PC-9 (cell line): ENCODE measurements around the gene PPP1R15B. TPM values are rescaled to one million over a fixed set of nuclear protein-coding genes. Genes with fewer than 3 reads are reported as not detected.

Experiments used
- BruUV-seq: library from RNA; stranded (reverse); fragments of 400-500 nt; replicated peaks from 2 replicates; lab custom pipeline; 2021; lab: Mats Ljungman, UMichigan
- CTCF ChIA-PET: fragments of 300-600 bp; sonication (Branson Sonifier 250); formaldehyde crosslinking; loops from one replicate; lab custom pipeline; 2022; ENCODE audit warnings: antibody characterized with exemption; lab: Charles Lee
- POLR2A ChIA-PET: fragments of 300-600 bp; sonication (Branson Sonifier 250); formaldehyde crosslinking; loops from one replicate; lab custom pipeline; 2022; ENCODE audit warnings: antibody characterized with exemption; ENCODE audit not compliant: unreplicated experiment; lab: Charles Lee
- DNase-seq, 2 experiments: peaks; one replicate each; pipeline versions ENCODE4 v3.0.0 to v3.0.0-alpha.2; 2015 to 2022; ENCODE audit warnings: mixed read lengths in 1 of 2
- H2AFZ ChIP-seq: fragments of 200-600 bp; sonication (generic); 2 replicates; pipeline ENCODE4 v1.8.1; 2017; ENCODE audit warnings: antibody characterized with exemption
- H3F3A ChIP-seq: fragments of 200-600 bp; sonication (generic); 2 replicates; pipeline ENCODE4 v1.8.1; 2017; ENCODE audit warnings: antibody characterized with exemption, mild to moderate bottlenecking, low read depth; ENCODE audit not compliant: insufficient read depth
- H3K27ac ChIP-seq: fragments of 200-600 bp; sonication (generic); 2 replicates; pipeline ENCODE4 v1.6.1; 2016; ENCODE audit warnings: mixed run types
- H3K27me3 ChIP-seq: fragments of 200-600 bp; sonication (generic); 2 replicates; pipeline ENCODE4 v1.6.1; 2016; ENCODE audit warnings: low read depth, mixed run types; ENCODE audit not compliant: insufficient read depth
- H3K36me3 ChIP-seq: fragments of 200-600 bp; sonication (generic); 2 replicates; pipeline ENCODE4 v1.6.1; 2016; ENCODE audit warnings: low read depth, mixed run types
- H3K4me1 ChIP-seq: fragments of 200-600 bp; sonication (generic); replicated peaks from 2 replicates; pipeline ENCODE4 v1.6.1; 2016; ENCODE audit warnings: mixed run types; ENCODE audit not compliant: insufficient read depth
- H3K4me2 ChIP-seq: fragments of 200-600 bp; sonication (generic); 2 replicates; pipeline ENCODE4 v1.6.1; 2017; ENCODE audit warnings: mixed run types
- H3K4me3 ChIP-seq: fragments of 200-600 bp; sonication (generic); 2 replicates; pipeline ENCODE4 v1.6.1; 2016; ENCODE audit warnings: mixed run types
- H3K79me2 ChIP-seq: fragments of 200-600 bp; sonication (generic); 2 replicates; pipeline ENCODE4 v1.6.1; 2017; ENCODE audit warnings: low read depth, mixed run types
- H3K9me2 ChIP-seq: fragments of 200-600 bp; sonication (generic); 2 replicates; pipeline ENCODE4 v1.8.1; 2017; ENCODE audit warnings: mild to moderate bottlenecking; ENCODE audit not compliant: insufficient read depth
- H3K9me3 ChIP-seq: fragments of 200-600 bp; sonication (generic); 2 replicates; pipeline ENCODE4 v1.8.1; 2016; ENCODE audit warnings: low read depth; ENCODE audit not compliant: insufficient read depth
- H4K20me1 ChIP-seq: fragments of 200-600 bp; sonication (generic); 2 replicates; pipeline ENCODE4 v1.8.1; 2017; ENCODE audit not compliant: insufficient read depth
- EZH2 ChIP-seq: fragments of 200-600 bp; sonication (generic); IDR thresholded peaks from 2 replicates; pipeline ENCODE4 v1.8.0; 2017; ENCODE audit warnings: antibody characterized with exemption, low read depth
- intact Hi-C: fragments of 100-400 bp; cut with micrococcal nuclease; formaldehyde crosslinking; loops from one replicate; pipeline ENCODE4 v1.10.0; 2022; ENCODE audit not compliant: unreplicated experiment
- total RNA-seq: library from RNA; stranded (reverse); gene quantifications from 2 replicates; pipeline ENCODE4 v1.2.3, GENCODE V29; 2021
- TF ChIP-seq, protein P1 (sequence below): fragments of 200-600 bp; sonication (generic); conservative IDR thresholded peaks from 2 replicates; pipeline ENCODE4 v1.6.1; 2017; ENCODE audit warnings: mixed run types, antibody characterized with exemption, mild to moderate bottlenecking, moderate library complexity

Gene PPP1R15B
- total RNA-seq, 1 experiment from 2014 or later = 40.9 TPM

- no peaks in the 10 kb centered on the region for H3K27me3 ChIP-seq
- H3K9me3 ChIP-seq = no peaks in the 10 kb centered on the region
- no TSS peak for BruUV-seq
- ChIA-PET POLR2A (interaction anchor here (0.6 kb wide), 1 partner anchor 95 kb away, joined by 7 read pairs; no protein-coding TSS in a partner anchor), CTCF (no interaction called here)
- intact Hi-C loops = no loop called here
- H2AFZ ChIP-seq = no peak overlapping the region
- H3K4me3 ChIP-seq = no peak overlapping the region
- peaks cover 12% of the 10 kb centered on the region for H3F3A ChIP-seq
- no peak for TF ChIP-seq EZH2
- TF ChIP-seq, protein P1, sequence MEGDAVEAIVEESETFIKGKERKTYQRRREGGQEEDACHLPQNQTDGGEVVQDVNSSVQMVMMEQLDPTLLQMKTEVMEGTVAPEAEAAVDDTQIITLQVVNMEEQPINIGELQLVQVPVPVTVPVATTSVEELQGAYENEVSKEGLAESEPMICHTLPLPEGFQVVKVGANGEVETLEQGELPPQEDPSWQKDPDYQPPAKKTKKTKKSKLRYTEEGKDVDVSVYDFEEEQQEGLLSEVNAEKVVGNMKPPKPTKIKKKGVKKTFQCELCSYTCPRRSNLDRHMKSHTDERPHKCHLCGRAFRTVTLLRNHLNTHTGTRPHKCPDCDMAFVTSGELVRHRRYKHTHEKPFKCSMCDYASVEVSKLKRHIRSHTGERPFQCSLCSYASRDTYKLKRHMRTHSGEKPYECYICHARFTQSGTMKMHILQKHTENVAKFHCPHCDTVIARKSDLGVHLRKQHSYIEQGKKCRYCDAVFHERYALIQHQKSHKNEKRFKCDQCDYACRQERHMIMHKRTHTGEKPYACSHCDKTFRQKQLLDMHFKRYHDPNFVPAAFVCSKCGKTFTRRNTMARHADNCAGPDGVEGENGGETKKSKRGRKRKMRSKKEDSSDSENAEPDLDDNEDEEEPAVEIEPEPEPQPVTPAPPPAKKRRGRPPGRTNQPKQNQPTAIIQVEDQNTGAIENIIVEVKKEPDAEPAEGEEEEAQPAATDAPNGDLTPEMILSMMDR = no peak
- no peaks in the 10 kb centered on the region for H4K20me1 ChIP-seq
- no peaks in the 10 kb centered on the region for H3K9me2 ChIP-seq
- H3K4me2 ChIP-seq = no peak overlapping the region
- no peaks in the 10 kb centered on the region for H3K79me2 ChIP-seq
- no peaks in the 10 kb centered on the region for H3K36me3 ChIP-seq
- no peak for DNase-seq
- no peak overlapping the region for H3K27ac ChIP-seq
- no peaks in the 10 kb centered on the region for H3K4me1 ChIP-seq
Observed at GRCh38 chr1:204391629-204392028, 20.0 kb downstream of the PPP1R15B start.

GRCh38 chr1:204390751-204391466 lies 20.7 kb downstream of the PPP1R15B start:
- BruUV-seq = no TSS peak
- H4K20me1 ChIP-seq = no peaks in the 10 kb centered on the region
- no peak for TF ChIP-seq EZH2
- TF ChIP-seq, protein P1 = no peak
- DNase-seq = no peak
- no peaks in the 10 kb centered on the region for H3K36me3 ChIP-seq
- H3K4me2 ChIP-seq = no peak overlapping the region
- intact Hi-C loops = no loop called here
- no peaks in the 10 kb centered on the region for H3K9me2 ChIP-seq
- POLR2A ChIA-PET = interaction anchor here (0.6 kb wide), 1 partner anchor 8 kb away, joined by 3 read pairs; no protein-coding TSS in a partner anchor
- no peak overlapping the region for H3K27ac ChIP-seq
- H3F3A ChIP-seq = peaks cover 12% of the 10 kb centered on the region
- no peak overlapping the region for H2AFZ ChIP-seq
- no peaks in the 10 kb centered on the region for H3K27me3 ChIP-seq
- no peaks in the 10 kb centered on the region for H3K79me2 ChIP-seq
- no peak overlapping the region for H3K4me3 ChIP-seq
- CTCF ChIA-PET = no interaction called here
- H3K4me1 ChIP-seq = no peaks in the 10 kb centered on the region
- no peaks in the 10 kb centered on the region for H3K9me3 ChIP-seq

DNA sequence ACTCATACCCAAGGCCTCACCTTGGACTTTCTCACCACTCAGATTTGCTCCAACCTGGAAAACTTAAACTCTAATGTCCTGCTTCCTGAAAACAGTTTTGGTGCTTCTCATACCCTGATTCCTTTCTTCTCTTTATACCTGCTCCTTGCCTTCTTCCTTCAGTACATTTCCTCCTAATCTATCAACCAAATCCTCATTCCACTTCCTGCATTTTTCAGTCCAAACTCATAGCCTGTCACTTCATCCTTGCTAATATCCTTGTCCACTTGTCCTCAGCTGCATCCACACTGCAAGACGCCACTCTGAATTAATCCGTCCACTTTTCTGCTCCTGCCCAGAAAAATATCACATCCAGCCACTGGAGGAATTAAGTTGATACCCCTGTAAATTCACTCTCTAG lies 25.9 kb downstream of the PPP1R15B start:
- no peak overlapping the region for H3K4me3 ChIP-seq
- no peaks in the 10 kb centered on the region for H3K27me3 ChIP-seq
- H3K9me3 ChIP-seq = no peaks in the 10 kb centered on the region
- no peaks in the 10 kb centered on the region for H3K36me3 ChIP-seq
- no peaks in the 10 kb centered on the region for H4K20me1 ChIP-seq
- no peak overlapping the region for H3K27ac ChIP-seq
- no peaks in the 10 kb centered on the region for H3K9me2 ChIP-seq
- TF ChIP-seq, protein P1 = no peak
- TF ChIP-seq EZH2 = no peak
- no peak for DNase-seq
- no peak overlapping the region for H2AFZ ChIP-seq
- POLR2A ChIA-PET = no interaction called here
- intact Hi-C loops = no loop called here
- no peaks in the 10 kb centered on the region for H3K79me2 ChIP-seq
- CTCF ChIA-PET = interaction anchor here (0.6 to 1.0 kb wide), 3 partner anchors 13 to 1108 kb away, joined by 8 to 12 read pairs (median 10); no protein-coding TSS in a partner anchor
- BruUV-seq = no TSS peak
- peaks cover 11% of the 10 kb centered on the region for H3K4me1 ChIP-seq
- H3K4me2 ChIP-seq = no peak overlapping the region
- peaks cover 4% of the 10 kb centered on the region; the same call in 1 of the 2 replicates for H3F3A ChIP-seq
